ENCODE data around the gene ANKRD49.

Gene ANKRD49

DNA sequence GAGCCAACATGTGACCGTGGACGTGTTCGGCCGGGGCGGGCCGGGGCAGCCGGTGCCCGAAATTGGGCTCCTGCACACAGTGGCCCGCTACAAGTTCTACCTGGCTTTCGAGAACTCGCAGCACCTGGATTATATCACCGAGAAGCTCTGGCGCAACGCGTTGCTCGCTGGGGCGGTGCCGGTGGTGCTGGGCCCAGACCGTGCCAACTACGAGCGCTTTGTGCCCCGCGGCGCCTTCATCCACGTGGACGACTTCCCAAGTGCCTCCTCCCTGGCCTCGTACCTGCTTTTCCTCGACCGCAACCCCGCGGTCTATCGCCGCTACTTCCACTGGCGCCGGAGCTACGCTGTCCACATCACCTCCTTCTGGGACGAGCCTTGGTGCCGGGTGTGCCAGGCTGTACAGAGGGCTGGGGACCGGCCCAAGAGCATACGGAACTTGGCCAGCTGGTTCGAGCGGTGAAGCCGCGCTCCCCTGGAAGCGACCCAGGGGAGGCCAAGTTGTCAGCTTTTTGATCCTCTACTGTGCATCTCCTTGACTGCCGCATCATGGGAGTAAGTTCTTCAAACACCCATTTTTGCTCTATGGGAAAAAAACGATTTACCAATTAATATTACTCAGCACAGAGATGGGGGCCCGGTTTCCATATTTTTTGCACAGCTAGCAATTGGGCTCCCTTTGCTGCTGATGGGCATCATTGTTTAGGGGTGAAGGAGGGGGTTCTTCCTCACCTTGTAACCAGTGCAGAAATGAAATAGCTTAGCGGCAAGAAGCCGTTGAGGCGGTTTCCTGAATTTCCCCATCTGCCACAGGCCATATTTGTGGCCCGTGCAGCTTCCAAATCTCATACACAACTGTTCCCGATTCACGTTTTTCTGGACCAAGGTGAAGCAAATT lies 51.7 kb downstream of the ANKRD49 start:
- no peak for DNase-seq (ENCODE audit: extremely low read depth, low read depth)
- TF ChIP-seq, protein P1, sequence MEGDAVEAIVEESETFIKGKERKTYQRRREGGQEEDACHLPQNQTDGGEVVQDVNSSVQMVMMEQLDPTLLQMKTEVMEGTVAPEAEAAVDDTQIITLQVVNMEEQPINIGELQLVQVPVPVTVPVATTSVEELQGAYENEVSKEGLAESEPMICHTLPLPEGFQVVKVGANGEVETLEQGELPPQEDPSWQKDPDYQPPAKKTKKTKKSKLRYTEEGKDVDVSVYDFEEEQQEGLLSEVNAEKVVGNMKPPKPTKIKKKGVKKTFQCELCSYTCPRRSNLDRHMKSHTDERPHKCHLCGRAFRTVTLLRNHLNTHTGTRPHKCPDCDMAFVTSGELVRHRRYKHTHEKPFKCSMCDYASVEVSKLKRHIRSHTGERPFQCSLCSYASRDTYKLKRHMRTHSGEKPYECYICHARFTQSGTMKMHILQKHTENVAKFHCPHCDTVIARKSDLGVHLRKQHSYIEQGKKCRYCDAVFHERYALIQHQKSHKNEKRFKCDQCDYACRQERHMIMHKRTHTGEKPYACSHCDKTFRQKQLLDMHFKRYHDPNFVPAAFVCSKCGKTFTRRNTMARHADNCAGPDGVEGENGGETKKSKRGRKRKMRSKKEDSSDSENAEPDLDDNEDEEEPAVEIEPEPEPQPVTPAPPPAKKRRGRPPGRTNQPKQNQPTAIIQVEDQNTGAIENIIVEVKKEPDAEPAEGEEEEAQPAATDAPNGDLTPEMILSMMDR (IDR thresholded peaks at IDR 0.05; ENCODE audit: low read depth, low read length): no peak

DNA sequence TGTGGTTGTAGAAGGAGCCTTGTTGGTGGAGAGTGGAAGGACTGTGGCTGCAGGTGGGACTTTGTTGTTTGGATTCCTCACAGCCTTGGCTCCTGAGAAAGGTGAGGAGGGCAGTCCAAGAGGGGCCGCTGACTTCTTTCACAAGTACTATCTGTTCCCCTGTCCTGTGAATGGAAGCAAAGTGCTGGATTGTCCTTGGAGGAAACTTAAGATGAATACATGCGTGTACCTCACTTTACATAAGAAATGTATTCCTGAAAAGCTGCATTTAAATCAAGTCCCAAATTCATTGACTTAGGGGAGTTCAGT lies 52.3 kb downstream of the ANKRD49 start:
- TF ChIP-seq, protein P1 (IDR thresholded peaks at IDR 0.05; ENCODE audit: low read depth, low read length): no peak
- DNase-seq (ENCODE audit: extremely low read depth, low read depth): no peak

DNA sequence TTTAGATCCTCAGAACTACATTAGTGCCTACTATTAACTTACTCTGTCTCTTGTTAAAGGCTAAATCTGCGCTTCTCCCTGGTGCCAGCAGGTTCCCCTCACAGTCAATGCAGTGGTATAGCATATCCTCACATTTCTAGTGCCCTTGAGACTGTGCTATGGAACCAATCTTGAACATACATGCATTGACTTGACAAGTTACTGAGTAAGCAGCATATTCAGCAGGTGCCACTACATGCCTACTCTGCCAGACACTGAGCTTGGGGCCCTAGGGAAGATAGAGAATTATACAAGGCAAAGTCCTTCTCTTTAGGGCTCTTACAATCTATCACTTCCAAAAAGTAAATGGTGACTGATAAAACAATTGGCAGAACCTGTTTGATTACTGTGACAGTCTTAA lies 53.1 kb downstream of the ANKRD49 start:
- TF ChIP-seq, protein P1 (IDR thresholded peaks at IDR 0.05; ENCODE audit: low read depth, low read length): no peak
- DNase-seq (ENCODE audit: extremely low read depth, low read depth): no peak

DNA sequence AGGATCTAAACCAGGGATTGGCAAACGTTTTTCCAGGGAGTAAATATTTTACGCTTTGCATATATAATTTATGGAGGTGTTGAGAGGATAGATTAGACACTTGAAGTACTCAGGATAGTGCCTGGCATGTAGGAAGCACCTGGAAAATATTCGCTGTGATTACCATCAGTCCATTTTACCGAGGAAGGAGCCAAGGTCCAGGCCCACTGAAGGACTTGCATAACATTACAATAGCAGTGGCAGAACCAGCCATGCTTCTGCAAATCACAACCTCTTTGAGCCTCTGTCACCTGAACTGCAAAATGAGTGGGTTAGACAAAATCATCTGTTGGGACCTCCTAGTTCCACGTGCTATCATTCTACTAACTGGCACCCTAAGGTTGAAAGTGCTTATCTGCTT lies 55.4 kb downstream of the ANKRD49 start:
- DNase-seq (ENCODE audit: extremely low read depth, low read depth): no peak
- TF ChIP-seq, protein P1 (IDR thresholded peaks at IDR 0.05; ENCODE audit: low read depth, low read length): no peak

Measured in AG09319 (cell line).